Activated CD4-positive, CD25-positive, alpha-beta regulatory T cell treated with anti-CD3 and anti-CD28 coated beads, Interleukin-2, amount 50 U/mL, for 16 hours (primary cell): Measurements from ENCODE around the gene EPHA4.

Experiments
- DNase-seq: peaks from one replicate; pipeline ENCODE4 v3.0.0-alpha.2; 2020; ENCODE audit warnings: low read depth, low spot score

Gene EPHA4

DNA sequence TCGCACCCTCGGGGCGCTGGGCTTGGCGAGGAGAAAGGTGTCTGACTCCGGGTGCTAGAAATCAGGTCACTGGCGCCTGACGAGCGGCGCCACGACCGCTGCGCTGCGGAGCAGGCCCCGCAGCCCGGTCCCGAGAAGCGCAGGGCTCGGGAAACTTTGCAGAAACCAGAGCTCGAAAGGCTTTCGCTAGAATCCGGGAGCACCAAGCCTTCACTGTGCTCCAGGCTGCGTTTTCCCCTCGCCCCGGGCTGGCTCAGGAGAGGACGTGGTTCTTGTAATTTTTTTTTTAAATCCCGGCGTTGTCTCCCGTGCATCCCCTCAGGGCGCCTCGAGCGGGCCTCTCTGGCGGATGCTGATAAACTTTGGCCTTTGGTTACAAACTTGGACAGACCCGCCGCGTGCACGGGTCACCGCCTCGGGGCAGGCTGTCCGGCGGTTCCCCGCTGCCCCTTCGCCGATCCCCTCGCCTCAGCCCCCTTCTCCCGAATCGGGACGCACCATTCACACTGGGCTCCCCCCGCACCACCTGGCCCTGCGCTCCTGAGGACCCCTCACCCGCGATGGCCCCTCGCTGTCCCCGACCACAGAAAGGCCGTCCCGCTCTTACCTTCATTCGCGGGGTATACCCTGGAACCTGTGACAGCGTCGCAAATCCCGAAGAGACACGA, 419 bp downstream of the EPHA4 start:
- no peak for DNase-seq

- no peak for DNase-seq
These were observed 1.0 kb downstream of the EPHA4 start for GRCh38 chr2:221571025-221571550.

DNA sequence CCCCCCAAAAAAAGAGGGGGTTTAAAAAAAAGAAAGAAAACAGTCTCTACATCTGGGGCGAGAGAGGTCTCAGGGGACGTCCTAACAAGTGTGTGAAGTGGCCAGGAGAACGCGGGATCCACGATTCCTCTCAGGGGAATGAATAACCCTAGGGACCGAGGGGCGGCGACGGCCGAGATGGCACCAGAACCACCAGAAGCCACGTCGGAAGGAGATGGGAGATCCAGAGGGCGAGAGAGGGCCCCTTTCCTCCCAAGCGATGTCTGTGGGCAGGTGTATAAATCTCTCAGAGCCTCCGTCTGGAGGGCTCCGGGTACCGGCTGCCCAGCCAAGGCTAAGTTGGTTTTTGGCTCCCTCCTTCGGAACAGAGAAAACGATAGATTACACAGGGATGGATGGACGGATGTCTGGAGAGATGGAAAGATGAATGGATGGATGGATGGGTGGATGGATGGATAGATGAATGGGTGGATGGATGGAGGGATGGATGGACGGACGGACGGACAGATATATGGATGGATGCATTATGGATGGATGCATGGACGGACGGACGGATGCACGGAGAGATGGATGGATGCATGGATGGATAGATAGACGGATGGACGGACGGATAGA, 1.7 kb downstream of the EPHA4 start:
- no peak for DNase-seq

DNA sequence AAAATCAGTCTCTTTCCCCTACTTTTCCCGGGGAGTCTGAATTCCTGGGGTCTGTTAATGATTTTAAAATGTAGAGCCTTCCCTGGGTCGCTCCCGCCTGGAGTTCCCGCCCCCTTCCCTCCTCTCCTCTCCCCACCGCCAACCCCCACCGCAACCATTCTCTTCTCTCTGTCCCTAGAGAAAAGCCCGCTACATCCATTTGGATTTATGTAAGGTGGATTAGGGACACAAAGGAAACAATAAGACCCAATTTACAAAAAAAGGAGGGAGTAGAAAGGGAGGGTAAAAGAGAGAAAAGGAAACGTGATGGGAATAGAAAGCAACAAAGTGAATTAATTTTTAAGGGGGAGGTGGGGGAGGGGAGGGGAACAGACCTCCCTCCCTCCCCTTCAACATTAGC, 2.2 kb downstream of the EPHA4 start:
- no peak for DNase-seq

GRCh38 chr2:221569425-221569845, 2.7 kb downstream of the EPHA4 start:
- no peak for DNase-seq

DNA sequence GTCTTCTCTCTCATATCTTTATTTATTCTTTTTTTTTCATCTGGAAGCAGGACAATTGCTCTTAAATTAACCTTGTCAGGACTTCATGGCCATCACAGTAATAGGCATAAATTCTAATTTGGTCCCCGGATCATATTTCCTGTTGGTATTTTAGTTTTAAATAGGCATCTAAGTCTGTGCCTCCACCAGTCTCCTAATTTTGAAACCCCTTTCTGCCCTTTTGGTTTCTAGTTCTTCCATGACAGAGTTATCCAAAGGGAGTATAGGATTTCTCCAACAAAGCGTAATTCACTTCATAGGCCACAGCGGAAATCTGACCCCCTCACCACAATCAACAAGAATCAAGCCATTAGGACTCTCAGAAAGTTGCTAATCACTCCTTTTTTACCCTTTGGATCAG, 3.8 kb downstream of the EPHA4 start:
- no peak for DNase-seq

DNA sequence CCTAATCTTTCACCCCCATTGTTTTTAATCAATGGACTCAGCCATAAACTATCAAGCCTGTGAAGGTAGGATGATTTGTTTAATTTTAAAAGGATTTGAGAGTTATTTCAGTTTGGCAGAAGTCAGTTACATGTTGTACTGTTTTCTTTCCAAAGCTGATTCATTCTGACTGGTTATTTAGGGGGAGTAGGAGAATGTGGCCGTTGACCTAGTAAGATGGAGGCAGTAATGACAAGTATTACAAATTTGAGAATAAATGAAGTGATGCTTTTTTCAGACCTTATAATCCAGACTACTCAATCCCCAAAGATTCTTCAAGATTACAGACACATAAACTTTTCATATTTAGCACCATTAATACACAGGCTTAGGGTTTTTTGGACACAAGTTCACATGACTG, 4.3 kb downstream of the EPHA4 start:
- DNase-seq = no peak

- DNase-seq = no peak
These were observed 4.8 kb downstream of the EPHA4 start for GRCh38 chr2:221567231-221567760.

DNA sequence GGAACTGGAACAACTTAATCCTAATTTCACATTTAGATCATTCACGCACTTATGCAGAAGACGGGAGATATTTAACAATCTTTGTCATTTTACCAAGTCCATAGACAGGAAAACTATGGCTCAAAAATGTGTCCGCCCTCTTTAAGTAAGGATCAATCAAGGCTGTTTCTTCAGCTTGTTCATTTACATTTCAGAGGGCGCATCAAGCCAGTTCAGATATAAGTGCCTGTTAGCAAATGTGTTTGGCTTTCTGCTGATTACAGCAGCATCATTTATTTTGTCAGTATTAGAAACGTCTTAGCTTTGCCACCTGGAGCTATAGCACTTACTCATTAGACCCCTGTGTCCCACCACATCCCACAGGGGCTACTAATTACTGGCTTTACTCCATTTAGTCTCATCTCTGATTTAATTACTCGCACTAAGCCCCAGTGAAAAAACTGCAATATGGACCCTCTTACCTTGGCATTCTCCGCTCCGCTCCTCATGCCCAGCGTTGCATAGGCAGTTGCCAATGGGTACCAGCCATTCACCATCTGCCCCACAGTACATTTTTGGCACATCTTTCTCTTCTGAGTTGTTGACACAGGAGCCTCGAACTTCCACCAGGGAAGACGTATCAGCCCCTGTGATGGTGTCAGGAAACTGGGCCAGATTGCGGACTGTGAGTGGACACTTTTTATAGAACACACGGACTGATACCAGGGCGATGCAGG, 8.7 kb downstream of the EPHA4 start:
- no peak for DNase-seq

DNA sequence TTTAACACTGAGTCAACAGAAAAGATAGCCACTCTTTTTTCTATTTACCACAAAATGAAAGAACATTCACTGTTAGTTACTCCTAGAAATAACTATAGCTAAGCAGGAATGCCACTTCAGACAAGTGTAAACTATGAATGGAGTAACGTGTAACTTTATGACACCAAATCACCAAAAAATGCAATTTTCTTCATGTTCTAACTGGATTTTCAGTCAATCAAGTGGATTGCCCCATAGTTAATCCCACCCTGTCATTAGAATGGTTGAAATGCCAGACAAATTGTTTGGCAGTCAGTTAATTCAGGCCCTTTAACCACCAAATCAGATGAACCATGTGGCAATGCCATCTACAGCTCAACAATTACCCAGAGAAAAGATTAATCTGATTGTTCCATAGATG, 9.9 kb downstream of the EPHA4 start:
- DNase-seq = no peak

DNA sequence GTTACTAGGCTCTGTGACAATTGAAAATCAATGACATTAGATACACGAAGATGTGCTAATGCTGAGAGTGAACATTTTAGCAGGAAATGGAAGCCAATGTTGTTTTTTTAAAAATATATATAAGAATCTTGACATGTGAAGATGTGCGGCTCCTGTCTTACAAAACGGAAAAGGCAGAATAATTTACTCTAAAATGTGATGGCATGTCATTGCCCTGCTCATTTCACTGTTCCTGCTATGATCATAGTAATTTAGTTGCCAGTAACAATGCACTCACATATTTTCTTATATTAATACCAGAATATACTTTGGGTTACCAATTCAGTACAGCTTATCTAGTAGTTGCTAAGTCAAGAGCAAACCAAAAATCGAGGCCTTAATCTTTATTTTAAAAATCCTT, 10.3 kb downstream of the EPHA4 start:
- no peak for DNase-seq

DNA sequence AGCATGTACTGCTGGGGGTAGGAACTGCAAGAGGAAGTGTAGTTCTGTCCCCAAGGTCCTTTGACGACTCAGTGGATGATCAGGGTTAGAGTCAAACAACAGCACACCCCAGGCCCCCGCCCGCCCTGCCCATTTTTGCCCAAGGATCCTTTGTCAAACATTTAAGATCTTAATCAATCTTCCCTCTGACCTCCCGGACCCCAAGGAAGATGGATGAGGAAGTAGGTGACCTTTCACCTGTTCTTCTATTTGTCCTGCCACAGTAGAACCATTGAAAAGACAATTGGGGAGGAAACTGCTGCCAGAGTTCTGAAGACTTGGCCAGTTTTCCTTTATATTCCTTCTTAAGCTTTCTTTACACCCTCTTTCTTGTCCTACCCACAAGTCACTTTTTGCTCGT, 12.1 kb downstream of the EPHA4 start:
- no peak for DNase-seq

- DNase-seq = no peak
These were observed 14.0 kb downstream of the EPHA4 start for GRCh38 chr2:221558107-221558506.

GRCh38 chr2:221555494-221555846, 16.6 kb downstream of the EPHA4 start:
- no peak for DNase-seq

DNA sequence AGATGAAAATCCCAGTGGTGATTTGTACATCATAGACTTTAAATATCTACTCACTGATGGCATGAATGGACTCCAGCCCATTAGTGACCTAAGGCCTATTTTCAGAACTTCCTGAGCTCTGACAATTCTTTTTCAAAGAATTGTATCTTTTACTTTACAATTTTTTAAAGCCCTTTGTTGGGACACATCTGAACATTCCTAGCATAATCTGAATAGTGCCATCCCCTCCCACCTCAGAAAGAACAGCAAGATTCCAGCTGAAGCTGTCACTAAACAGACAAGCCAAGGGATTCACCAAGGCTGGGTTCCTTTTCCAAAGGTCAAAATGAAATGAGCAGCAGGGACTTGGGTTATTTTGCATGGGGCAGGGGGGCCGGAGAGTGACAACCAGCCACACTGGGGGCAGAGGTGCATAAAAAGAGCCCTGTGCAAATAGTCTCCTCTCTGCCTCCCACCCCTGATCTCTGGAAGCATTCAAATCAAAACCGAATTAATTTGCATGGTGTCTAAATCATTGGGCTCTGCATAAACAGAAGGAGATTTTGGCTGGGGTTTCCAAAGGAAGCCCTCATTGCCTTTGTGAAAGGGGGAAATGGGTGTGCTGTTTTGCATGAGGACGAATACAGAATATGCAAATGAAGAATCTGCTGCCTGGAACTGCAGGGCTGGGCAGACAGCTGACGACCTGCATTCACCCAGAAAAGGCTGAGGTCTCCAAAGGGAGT, 17.2 kb downstream of the EPHA4 start:
- no peak for DNase-seq

GRCh38 chr2:221553333-221553732, 18.8 kb downstream of the EPHA4 start:
- DNase-seq = no peak

GRCh38 chr2:221552291-221552690, 19.8 kb downstream of the EPHA4 start:
- DNase-seq = no peak

- DNase-seq = no peak
These were observed 20.2 kb downstream of the EPHA4 start for GRCh38 chr2:221551864-221552263.

- no peak for DNase-seq
These were observed 23.0 kb downstream of the EPHA4 start for GRCh38 chr2:221549143-221549542.

GRCh38 chr2:221546505-221547225, 25.4 kb downstream of the EPHA4 start:
- DNase-seq = no peak

DNA sequence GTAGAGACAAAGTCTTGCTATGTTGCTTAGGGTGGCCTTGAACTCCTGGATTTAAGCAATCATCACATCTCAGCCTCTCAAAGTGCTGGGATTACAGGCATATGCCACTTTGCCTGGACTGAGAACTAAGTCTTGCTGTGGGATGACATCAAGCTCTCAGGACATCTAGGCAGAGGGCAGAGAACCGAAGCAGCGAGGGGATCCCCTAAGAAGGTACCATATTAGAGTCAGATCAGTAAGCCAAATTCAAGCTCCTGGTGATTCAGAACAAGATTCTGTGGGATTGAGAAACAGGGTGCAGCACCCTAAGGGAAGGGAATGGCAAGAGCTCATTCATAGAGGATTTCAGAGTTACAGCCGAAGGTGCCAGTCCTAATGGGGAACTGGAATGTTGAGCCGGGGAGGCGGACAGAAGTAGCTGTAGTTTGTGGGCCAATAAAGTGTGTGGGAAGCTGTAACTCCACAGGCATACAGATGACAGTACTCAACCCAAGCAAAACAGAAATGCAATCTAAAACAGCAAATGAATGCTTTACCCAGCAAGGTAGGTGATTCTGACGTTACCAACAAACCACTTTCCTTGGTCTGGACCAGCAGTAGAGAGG, 30.9 kb downstream of the EPHA4 start:
- no peak for DNase-seq
